GM13977 (cell line): ENCODE data around the gene USP17L5.
A peak's percentile ranks its signal among the peaks of the same experiment; 100 is the strongest.
"Not testable (repeated sequence)": the region's sequence is repeated elsewhere in the genome, so short reads cannot be mapped to it uniquely, and the experiment has no call there.

Experiments
- DNase-seq: peaks from one replicate; pipeline ENCODE4 v3.0.0; 2012; ENCODE audit warnings: low spot score
- CTCF ChIP-seq: IDR thresholded peaks from 2 replicates; pipeline ENCODE4 v1.5.1; 2012; ENCODE audit warnings: mild to moderate bottlenecking, control low read depth; ENCODE audit not compliant: insufficient read depth; ENCODE audit errors: extremely low read depth, missing control alignments
- in situ Hi-C: fragments of 300-500 bp; cut with MboI; formaldehyde crosslinking; loops from one replicate; pipeline ENCODE4 v1.12.0; 2022; ENCODE audit warnings: low sequenced_read_pairs, low pct_unique_long_range_greater_than_20kb, mixed read lengths, inconsistent platforms; ENCODE audit not compliant: unreplicated experiment

USP17L5 gene, protein sequence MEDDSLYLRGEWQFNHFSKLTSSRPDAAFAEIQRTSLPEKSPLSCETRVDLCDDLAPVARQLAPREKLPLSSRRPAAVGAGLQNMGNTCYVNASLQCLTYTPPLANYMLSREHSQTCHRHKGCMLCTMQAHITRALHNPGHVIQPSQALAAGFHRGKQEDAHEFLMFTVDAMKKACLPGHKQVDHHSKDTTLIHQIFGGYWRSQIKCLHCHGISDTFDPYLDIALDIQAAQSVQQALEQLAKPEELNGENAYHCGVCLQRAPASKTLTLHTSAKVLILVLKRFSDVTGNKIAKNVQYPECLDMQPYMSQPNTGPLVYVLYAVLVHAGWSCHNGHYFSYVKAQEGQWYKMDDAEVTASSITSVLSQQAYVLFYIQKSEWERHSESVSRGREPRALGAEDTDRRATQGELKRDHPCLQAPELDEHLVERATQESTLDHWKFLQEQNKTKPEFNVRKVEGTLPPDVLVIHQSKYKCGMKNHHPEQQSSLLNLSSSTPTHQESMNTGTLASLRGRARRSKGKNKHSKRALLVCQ

DNA sequence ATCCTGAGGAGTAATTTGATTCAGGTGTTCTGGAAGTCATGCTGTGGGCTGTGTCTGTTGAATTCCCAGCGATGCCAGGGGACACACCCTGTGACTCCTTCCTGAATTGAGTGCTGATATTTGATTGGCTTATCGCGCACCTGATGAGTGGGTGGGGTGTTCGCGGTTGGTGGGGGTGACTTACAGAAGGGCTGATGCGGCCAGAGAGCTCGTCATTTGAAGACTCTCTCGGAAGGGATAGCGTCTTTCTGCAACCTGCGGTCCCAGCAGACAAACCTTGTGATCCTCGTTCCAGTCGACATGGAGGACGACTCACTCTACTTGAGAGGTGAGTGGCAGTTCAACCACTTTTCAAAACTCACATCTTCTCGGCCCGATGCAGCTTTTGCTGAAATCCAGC, at the start of gene USP17L5:
Gene USP17L5 (plus strand): TSS at position 301 of the 400 bp plus-strand sequence. CDS start 0 bp downstream, at position 301.
- DNase-seq, in situ Hi-C loops: not testable (repeated sequence)

GRCh38 chr4:9324191-9324590, 15.0 kb upstream of the USP17L5 start:
- DNase-seq, in situ Hi-C loops: not testable (repeated sequence)

- DNase-seq, in situ Hi-C loops: not testable (repeated sequence)
Measured at GRCh38 chr4:9324865-9325264, 14.3 kb upstream of the USP17L5 start, which contains the start of gene USP17L24. Gene USP17L24, plus strand, starts transcription at chr4:9325165. Its CDS starts 0 bp downstream, at chr4:9325165.

GRCh38 chr4:9329611-9330010, 9.6 kb upstream of the USP17L5 start, which contains the start of gene USP17L25:
Gene USP17L25, plus strand, starts transcription at chr4:9329911. Its CDS starts 0 bp downstream, at chr4:9329911.
- in situ Hi-C loops, DNase-seq: not testable (repeated sequence)

- in situ Hi-C loops, DNase-seq: not testable (repeated sequence)
Measured at GRCh38 chr4:9334358-9334757, 4.8 kb upstream of the USP17L5 start, which contains the start of gene USP17L26. Gene USP17L26, plus strand, starts transcription at chr4:9334658. Its CDS starts 0 bp downstream, at chr4:9334658.

GRCh38 chr4:9343848-9344247, 4.6 kb downstream of the USP17L5 start, which contains the start of gene USP17L27:
Gene USP17L27, plus strand, starts transcription at chr4:9344148. Its CDS starts 0 bp downstream, at chr4:9344148.
- DNase-seq = not testable (repeated sequence)

DNA sequence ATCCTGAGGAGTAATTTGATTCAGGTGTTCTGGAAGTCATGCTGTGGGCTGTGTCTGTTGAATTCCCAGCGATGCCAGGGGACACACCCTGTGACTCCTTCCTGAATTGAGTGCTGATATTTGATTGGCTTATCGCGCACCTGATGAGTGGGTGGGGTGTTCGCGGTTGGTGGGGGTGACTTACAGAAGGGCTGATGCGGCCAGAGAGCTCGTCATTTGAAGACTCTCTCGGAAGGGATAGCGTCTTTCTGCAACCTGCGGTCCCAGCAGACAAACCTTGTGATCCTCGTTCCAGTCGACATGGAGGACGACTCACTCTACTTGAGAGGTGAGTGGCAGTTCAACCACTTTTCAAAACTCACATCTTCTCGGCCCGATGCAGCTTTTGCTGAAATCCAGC, 9.4 kb downstream of the USP17L5 start, which contains the start of gene USP17L28:
Gene USP17L28 (plus strand): TSS at position 301 of the 400 bp plus-strand sequence. CDS start 0 bp downstream, at position 301.
- in situ Hi-C loops = not testable (repeated sequence)

More at GRCh38 chr4:9343848-9344247, 4.6 kb downstream of the USP17L5 start, which contains the start of gene USP17L27:
- in situ Hi-C loops = not testable (repeated sequence)

GRCh38 chr4:9350866-9351265, 11.7 kb downstream of the USP17L5 start:
- DNase-seq, in situ Hi-C loops: not testable (repeated sequence)

More for the DNA sequence above, 9.4 kb downstream of the USP17L5 start, which contains the start of gene USP17L28:
- DNase-seq = not testable (repeated sequence)

DNA sequence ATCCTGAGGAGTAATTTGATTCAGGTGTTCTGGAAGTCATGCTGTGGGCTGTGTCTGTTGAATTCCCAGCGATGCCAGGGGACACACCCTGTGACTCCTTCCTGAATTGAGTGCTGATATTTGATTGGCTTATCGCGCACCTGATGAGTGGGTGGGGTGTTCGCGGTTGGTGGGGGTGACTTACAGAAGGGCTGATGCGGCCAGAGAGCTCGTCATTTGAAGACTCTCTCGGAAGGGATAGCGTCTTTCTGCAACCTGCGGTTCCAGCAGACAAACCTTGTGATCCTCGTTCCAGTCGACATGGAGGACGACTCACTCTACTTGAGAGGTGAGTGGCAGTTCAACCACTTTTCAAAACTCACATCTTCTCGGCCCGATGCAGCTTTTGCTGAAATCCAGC, 14.1 kb downstream of the USP17L5 start, which contains the start of gene USP17L29:
Gene USP17L29 (plus strand): TSS at position 301 of the 400 bp plus-strand sequence. CDS start 0 bp downstream, at position 301.
- DNase-seq, in situ Hi-C loops: not testable (repeated sequence)

- in situ Hi-C loops, DNase-seq: not testable (repeated sequence)
Measured at GRCh38 chr4:9362829-9363228, 23.6 kb downstream of the USP17L5 start, which contains the start of gene USP17L30. Gene USP17L30, plus strand, starts transcription at chr4:9363129. Its CDS starts 0 bp downstream, at chr4:9363129.

DNA sequence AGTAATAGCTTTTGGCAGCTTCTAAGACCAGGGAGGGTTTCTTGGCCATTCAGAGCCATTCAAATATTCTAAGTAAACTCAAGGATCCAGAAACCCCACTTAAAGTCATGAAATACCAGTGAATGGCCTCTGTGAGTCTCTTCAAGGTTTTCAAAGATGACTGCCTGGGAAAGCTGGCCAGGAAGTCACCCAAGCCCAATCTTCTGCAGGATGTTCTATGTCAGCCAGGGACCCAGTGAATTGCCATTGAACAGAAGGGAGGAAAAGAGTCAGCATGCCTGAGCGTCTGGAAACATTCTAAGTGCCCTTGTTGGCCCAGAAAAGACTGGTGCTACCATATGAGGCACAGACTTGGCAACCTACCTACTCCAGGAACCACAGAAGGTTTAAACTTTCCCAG, 40.7 kb downstream of the USP17L5 start:
- in situ Hi-C loops = not testable (repeated sequence)

GRCh38 chr4:9381012-9381534, 41.9 kb downstream of the USP17L5 start:
- peak; percentile 14 for TF ChIP-seq CTCF
- DNase-seq = peak; percentile 9
- in situ Hi-C loops = not testable (repeated sequence)

More for the DNA sequence above, 40.7 kb downstream of the USP17L5 start:
- DNase-seq = not testable (repeated sequence)
